HuH-7 (cell line): Measurements from ENCODE around the gene CCDC172.
"Not testable (repeated sequence)": the region's sequence is repeated elsewhere in the genome, so short reads cannot be mapped to it uniquely, and the experiment has no call there.

ENCODE experiments used
- DNase-seq: peaks from one replicate; pipeline ENCODE4 v3.0.0; 2011; ENCODE audit warnings: low spot score

The CCDC172 gene

DNA sequence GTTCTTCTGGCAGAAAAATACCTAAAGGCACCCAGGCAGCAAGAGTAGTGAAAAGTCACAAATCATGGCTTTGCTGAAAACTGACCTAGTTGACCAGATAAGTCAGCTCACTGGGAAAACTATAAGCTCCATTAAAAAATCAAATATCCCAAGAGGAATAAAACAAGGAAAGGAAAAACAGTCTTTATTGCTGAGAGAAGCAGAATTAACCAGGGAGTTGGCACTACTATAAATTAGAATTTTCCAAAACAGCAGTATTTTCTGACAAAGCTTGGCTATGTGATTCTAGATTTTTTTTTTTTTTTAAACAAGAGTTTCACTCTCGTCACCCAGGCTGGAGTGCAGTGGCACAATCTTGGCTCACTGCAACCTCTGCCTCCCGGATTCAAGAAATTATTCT, 12.6 kb downstream of the CCDC172 start:
- DNase-seq: no peak

DNA sequence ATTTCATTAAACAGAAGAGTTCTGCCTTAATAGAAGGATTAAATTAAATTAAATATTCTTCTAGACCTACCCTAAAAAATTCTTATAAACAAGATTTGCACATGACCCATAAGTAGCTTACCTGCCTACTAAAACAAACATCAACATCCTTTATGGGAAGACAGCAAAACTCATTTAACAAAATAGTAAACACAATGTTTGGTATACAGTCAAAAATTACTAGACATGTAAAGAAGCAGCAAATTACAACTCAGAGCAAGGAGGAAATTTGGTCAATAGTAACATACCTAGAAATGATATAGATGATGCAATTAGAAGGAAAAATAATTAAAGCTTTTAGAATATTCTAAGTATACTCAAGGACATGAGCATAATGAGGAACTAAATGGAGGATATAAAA, 27.9 kb downstream of the CCDC172 start:
- DNase-seq: no peak

DNA sequence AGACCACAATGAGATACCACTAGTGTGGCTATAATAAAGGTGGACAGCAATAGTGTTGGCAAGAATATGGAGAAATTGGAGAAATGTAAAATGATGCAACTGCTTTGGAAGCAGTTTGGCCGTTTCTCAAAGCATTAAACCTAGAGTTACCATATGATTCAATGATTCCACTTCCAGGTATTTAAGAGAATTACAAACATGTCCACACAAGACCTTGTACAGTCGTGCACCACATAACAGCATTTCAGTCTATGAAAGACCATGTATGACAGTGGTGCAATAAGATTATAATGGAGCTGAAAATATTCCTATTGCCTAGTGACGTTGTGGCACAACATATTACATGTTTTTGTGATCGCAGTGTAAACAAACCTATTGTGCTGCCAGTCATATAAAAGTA, 29.6 kb downstream of the CCDC172 start:
- no peak for DNase-seq

DNA sequence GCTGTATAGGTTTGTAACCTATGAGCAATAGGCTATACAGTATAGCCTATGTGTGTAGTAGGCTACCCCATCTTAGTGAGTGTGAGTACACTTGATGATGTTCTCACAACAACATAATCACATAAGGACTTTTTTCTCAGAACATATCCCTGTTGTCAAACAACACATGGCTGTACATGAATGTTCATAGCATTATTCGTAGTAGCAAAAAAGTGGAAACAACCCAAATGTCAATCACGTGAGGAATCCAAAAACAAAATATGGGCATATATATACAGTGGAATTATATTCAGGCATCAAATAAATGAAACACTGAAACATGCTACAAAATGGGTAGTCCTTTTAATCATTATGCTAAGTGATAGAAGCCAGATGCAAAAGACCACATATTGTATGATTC, 31.1 kb downstream of the CCDC172 start:
- DNase-seq: no peak

DNA sequence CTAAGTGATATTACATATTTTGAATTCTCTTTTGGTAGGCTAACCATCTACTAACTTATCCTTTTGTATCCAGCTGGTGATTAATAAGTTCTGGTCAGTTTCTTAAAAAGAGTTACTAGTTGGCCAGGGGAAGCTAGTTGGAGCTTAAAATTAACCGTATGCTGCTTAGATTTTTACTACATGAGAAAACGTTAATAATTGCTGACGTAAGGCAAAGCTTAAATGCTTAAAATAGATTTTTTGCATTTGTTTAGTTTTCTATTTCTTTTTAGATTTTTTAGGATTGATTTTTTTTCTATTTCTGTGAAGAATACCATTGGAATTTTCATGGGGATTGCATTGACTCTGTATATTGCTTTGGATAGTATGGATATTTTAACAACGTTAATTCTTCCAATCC, 32.6 kb downstream of the CCDC172 start:
- DNase-seq: no peak

DNA sequence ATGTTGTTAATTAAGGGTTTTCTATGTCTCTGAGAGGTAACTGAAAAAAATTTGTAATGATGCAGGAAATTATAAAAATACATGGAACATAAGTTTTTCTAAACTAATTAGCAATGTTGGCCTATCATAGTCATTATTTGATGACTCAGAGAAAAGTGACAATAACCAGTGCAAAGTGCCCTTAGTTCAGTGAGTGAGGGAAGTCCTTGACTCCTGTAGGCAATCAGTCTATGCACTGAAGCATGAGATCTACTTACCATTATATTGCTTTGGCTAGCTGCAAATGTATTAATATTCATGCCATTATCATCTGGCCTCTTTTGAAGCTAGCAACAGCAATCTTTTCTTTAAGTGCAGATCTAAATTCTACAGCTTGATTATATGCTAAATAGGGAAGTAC, 40.6 kb downstream of the CCDC172 start:
- DNase-seq: no peak

DNA sequence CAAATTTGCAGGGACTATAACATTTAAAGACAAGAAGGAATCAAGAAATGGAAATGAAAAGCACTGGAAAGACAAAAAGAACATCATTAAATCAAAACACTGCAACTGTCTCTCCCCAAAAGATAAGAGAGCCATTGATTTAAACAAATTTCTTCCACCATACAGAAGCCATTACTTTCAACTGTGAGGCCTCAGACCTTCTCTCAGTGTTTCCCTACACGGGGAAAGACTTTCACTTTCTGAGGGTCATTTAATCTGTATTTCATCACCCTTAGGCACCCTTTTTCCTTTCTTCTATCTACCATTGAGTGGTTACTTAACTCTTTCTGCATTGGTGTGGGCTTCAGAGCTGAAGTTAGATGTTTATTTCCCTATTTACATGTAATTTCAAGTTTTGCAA, 47.5 kb downstream of the CCDC172 start:
- DNase-seq: no peak

DNA sequence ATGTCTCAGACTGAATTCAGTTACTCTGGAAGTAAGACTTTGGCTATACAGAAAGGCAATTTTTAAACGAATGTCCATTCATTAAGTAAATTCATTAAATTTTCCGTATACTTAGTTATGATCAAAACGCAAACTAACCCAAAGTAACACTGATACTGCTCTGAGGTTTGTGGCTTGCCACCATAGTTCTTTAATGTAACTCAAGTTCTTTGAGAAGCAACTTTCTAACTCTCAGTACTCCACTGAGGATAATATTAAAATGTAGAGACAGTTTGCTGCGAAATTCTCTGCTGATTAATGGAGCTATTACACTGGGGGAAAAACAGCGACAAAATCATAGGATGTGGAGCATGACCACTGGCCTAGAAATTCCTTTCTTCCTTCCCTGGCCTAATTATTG, 58.0 kb downstream of the CCDC172 start:
- DNase-seq: no peak

DNA sequence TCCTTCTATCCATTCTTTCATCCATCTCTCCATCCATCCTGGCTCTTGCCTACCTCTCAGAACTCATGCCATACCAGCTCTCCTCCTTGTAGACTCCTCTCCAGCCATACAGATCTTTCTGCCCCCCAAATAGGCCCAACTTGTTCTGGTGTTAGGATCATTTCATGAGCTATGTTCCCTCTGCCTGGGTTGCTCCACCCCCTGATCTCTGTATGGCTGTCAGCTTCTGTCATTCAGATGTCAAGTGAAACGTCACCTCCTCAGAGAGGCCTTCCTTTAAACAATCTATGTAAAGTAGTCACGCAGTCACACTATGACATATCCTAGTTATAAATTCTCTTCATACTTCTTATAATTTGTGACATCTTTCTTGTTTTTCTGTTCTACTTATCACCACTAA, 61.1 kb downstream of the CCDC172 start:
- DNase-seq: no peak

DNA sequence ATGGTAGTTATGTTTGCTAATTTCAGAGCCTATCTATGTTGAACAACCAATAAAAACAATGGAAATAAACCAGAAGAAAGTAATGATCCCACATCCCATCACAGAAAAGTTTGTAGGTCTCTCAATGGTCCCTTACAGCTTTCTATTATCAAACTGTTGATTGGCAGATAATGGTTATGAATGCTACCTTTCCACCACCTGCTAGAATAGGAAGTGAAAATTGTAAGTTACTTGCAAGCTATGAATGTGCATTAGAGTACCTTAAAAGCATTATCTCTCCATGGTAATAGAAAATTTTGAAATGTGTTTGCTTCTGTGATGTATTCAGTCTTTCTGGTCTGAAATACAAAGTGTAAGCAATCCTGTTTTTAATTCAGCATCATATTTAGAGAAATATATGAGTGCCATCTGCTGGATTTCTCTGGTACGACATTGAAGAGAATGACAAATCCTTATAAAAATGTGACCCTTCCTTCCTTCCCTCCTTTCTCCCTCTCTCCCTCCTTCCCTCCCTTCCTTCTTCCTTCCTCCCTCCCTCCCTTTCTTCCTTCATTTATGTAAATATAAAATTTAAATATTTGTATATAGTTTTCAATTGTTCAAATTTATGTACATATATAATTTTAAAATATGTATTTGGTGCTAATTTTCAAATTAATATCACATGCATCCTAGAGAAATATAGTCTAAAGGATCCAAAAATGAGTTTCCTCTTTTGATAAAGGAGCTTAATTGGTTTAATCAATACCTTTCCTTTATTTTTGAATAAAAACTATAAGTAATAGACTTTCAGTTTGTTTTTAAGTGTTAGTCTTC, 62.0 kb downstream of the CCDC172 start:
- DNase-seq: no peak

DNA sequence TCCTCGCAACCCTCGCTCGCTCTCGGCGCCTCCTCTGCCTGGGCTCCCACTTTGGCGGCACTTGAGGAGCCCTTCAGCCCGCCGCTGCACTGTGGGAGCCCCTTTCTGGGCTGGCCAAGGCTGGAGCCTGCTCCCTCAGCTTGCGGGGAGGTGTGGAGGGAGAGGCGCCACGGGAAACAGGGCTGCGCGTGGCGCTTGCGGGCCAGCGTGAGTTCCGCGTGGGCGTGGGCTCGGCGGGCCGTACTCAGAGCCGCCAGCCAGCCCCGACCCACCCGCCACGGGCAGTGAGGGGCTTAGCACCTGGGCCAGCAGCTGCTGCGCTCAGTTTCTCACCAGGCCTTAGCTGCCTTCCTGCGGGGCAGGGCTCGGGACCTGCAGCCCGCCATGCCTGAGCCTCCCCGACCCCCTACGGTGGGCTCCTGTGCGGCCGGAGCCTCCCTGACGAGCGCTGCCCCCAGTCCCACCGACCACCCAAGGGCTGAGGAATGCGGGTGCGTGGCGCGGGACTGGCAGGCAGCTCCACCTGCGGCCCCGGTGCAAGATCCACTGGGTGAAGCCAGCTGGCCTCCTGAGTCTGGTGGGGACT, 69.1 kb downstream of the CCDC172 start:
- not testable (repeated sequence) for DNase-seq

DNA sequence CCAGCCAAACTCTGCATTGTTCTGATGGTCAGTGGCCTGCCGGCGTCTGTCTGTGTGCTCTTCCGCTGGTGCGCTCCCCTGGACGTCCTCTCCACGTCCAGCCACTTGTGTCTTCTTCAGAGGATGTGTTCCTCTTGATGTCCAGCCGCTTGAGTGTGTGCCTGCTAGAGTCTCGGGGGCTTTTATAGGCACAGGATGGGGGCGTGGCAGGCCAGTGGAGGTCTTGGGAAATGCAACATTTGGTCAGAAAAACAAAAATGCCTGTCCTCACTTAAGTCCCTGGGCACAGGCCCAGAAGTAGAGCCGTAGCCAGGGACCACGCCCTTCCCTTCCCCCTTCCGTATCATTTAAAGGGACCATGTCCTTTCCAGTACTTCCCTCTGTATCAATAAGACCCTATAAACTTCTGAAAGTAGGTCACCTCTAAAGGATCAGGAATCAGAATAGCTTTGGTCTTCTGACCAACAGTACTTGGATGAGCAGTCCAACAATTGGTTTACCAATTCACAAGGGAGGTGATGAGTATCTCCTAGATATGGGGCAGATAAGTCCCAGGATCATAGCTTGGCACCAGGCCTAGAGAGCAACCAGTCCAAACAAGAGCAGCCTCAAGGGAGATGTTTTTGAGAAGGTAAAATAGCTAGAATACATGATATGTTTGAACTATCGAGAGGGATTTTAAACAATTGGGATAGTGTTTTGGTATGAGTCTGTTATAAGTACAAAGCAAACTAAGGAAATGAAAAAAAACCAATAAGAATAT, 71.2 kb downstream of the CCDC172 start:
- DNase-seq: no peak

DNA sequence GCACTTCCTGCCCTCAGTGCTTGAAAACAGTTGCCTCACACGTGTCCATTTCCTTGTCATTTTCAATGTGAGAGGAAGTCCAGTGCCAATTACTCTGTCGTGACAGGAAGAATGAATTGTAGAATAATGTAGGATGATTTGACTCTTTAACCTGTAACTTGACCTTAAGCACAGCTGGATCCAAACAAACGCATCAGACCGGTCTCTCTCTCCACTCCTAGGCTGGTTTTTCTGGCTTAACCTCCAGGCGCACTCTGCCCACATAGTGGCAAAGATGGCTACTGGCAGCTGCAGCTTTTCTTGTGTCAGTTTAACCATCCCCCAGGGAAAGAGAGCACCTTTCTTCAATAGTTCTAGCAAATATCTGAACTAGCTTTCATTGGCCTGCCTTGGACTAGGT, 74.0 kb downstream of the CCDC172 start:
- DNase-seq: no peak

DNA sequence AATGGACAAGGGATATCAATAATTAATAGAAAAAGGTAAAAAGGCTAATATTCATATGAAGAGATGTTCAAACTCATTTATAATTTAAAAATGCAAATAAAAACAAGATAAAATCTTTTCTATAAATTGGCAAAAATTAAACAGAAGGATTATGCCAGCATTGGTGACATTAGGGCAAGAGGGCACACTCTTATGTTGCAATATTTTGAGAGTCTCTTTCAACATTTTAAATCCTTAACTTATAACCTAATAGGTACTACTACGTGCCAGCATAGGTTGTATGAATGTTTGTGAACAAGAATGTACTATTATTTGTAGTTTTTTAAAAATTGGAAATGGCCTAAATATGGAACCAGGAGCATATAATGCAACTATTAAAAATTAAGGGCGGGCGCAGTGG, 78.6 kb downstream of the CCDC172 start:
- no peak for DNase-seq

DNA sequence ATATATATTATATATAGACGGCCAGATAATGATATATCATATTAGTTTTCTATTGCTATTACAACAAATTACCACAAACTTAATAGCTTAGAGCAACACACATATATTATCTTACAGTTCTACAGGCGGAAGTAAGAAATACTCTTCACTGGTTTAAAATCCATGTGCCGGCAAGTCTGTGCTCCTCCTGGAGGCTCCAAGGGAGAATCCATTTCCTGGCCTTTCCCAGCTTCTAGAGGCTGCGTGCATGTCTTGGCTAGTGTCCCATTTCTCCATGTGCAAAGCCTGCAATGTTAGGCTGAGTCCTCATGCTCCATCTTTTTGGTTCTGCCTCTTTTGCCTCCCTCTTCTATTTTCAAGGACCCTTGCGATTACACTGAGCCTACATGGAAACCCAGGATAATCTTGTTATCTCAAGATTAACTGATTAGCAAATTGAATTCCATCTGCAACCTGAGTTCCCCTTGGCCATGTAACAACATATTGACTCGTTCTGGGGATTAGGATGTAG, 79.5 kb downstream of the CCDC172 start:
- DNase-seq: no peak

DNA sequence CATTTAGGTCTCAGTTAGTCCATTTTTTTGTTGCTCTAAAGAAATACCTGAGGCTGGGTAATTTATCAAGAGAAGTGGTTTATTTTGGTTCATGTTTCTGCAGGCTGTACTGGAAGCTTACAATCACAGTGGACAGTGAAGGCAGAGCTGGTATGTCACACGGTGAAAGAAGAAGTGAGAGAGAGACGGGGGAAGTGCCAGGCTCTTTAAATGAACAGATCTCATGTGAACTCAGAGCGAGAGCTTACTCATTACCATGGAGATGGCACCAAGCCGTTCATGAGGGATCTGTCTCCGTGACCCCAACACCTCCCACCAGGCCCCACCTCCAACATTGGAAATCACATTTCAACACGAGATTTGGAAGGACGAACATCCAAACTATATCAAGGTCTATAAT, 84.5 kb downstream of the CCDC172 start:
- DNase-seq: no peak

DNA sequence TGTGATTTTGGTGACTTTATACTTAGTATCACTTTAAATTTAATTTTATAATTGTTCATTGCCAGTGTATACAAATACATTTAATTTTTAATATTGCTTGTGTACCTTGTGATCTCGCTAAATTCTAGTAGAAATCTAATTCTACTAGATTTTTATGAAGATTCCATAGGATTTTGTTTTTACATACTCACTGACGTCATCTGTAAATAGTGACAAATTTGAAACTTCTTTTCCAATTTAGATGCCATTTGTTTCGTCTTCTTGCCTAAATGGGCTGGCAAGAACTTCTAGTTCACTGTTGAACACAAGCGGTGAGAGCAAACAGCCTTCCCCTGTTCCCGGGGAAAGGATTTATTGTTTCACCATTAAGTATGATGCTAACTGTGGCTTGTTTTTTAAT, 86.1 kb downstream of the CCDC172 start:
- no peak for DNase-seq

DNA sequence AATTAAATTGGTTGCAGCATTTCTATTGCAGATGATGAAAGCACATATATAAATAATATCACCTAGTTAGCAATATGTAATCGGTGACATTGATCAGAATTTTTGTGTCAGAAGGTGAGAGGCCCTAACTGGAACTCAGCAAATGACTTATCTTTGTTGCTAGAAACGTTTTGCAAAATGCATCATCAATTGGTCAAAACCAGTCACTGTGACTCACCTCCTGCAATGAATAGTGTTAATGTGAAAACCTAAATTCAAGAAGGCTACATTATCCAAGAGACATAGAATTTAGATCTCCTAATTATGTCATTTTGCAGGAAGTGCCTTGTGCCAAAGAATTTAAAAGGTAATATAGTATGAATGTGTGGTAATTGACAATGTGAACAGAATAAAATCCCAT, 93.6 kb downstream of the CCDC172 start:
- DNase-seq: no peak

DNA sequence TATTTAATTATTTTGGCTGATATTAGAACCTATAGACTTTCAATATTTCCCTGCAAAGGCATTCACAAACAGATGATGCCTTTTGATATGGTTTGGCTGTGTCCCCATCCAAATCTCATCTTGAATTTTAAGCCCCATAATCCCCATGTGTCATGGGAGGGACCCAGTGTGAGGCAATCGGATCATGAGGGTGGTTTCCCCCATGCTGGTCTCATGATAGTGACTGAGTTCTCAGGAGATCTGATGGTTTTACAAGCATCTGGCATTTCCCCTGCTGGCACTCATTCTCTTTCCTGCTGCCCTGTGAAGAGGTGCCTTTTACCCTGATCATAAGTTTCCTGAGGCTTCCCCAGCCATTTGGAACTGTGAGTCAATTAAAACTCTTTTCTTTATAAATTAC, 94.1 kb downstream of the CCDC172 start:
- no peak for DNase-seq

DNA sequence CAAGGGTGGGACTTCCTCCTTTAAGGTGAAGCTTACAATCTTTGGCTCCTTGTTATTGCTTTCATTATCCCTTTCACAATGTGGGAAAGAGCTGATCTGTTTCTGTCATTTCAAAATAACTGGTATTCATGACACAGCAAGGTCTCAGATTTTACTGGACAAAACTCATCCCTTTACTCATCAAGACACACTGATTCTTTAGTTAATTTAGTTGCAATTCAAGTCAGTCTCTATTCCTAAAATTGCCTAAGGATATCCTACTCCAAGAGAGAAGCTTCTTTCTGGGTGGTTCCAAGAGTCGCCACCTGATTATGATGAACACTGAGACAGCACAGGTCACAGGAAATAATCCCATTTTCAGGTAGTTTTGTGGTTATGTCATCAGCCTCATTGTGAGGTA, 97.6 kb downstream of the CCDC172 start:
- DNase-seq: no peak

DNA sequence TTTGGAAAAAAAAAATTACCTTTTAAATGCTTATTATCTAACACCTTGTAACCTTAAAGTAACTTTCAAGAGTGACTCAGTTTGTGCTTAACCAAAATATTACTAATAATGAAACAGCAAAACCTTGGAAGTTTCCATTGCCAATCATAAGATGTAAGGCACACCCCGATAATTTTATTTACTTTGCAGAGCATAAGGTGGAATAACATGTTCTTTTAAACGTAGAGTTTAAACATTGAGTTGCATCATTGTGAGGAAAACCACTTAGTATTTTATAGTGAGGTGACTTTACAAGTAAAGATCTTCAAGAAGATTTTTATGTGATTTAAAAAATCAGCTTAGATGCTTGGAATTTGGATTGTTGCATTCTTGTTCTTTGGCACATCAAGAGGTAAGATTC, 103.4 kb downstream of the CCDC172 start, which contains the start of gene PNLIPRP3:
PNLIPRP3 (plus strand) TSS at position 177 of the 400 bp plus-strand sequence; CDS start at position 343, 166 bp downstream.
- DNase-seq: no peak

DNA sequence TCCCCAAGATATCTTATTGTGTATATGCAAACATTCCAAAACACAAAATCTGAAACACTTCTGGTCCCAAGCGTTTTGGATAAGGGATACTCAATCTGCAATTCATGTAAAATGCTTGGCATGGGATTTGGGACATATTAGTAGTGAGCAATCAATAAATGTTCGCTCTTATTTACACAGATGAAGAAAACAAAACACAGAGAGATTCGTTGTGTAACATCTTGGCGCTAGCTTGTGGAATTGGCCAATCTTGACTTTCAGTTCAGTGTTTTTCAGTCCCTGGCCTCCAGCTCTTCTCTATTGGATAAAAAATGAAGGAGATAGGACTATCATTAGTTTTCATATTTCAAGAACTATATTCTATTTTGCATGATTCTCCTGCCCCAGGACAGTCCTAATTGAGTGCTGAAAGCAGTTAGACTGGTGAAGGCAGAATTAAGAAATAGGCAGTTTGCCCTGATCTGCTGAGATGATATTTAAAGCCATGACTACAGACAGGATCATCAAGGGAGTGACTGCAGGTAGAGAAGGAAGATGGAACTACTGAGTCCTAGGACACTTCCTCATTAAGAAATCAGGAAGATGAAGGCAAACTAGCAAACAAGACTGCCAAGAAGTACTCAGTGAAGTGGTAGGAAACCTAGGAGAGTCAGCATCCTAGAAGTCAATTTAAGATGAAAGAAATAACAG, 105.2 kb downstream of the CCDC172 start:
- no peak for DNase-seq
